COLO829 (cell line): ENCODE results near the gene SUSD2.
"Not testable (repeated sequence)": the region's sequence is repeated elsewhere in the genome, so short reads cannot be mapped to it uniquely, and the experiment has no call there.

Experiments used
- DNase-seq: peaks from one replicate; pipeline ENCODE4 v3.0.0; 2012; ENCODE audit warnings: low spot score

The SUSD2 gene

DNA sequence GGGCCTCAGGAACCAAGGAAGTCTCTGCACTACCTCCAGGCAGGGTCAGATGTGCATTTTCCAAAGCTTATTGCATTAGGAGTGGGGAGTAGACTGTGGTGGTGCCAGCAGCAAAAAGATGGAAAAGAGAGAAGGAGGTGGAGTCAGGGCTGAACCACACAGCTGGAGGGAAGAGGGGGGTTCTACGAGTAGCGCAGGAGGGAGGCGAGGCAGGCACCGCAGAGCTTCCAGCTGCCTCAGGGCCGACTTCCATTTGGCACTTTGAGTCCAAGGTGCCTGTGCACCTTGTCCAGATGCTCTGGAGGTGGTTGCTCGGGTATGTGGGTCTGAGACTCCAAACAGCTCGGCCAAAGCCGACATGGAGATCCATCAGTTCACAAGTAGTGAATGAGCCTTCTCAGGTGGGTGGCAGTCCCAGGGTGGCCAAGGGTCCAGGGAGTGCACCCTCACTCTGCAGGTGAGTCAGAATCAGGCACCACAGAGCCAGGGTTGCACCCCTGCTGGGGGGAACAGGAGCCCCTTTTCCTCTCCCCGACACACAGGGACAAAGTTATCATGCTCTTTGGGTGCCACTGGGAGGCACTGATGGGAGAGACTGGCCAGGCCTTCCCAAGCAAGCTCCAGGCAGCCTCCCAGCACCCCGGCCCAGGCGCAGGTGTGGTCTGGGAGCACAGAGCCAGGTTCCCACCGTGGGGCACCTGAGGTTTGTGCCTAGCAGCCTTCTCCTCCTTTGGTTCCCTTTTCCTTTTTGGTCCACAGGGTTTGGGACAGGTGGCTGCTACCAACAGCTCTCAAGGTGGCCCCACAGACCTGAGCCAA, 33.4 kb downstream of the SUSD2 start:
- DNase-seq = no peak

DNA sequence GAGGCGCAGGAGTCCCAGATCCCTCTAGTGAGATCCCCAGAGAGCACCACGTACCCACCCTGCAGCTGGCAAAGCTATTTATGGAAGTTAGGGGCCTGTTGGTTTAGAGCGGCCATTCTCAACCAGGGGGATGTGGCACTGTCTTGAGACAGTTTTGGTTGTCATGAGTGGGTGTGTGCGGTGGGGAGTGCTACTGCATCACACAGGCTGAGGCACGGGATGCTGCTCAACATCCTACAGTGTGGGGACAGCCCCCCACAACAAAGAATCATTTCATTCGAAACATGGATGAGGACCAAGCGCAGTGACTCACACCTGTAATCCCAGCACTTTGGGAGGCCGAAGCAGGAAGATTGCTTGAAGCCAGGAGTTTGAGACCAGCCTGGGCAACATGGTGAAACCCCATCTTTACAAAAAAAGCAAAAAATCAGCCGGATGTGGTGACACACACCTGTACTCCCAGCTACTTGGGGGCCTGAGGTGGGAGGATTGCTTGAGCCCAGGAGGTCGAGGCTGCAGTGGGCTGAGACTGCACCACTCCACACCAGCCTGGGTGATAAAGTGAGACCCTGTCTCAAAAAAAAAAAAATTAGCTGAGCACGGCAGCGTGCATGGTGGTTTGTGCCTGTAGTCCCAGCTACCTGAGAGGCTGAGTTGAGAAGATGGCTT, 35.4 kb downstream of the SUSD2 start:
- DNase-seq = no peak

DNA sequence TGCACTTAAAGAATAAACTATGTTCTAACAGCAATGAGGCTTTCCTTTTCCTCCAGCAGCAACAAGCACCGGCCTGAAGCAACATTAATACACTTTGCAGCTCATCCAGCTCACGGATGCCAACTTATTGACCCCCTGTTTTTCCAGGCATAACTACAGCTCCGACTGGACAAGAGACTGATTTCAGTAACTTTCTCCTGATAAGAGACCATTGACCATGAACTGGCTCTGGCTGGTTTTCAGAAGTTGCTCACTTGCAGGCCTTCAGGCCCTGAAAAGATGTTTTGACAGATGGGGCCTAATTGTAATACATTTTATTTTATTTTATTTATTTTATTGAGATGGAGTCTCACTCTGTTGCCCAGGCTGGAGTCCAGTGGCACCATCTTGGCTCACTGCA, 36.1 kb downstream of the SUSD2 start:
- DNase-seq = no peak

DNA sequence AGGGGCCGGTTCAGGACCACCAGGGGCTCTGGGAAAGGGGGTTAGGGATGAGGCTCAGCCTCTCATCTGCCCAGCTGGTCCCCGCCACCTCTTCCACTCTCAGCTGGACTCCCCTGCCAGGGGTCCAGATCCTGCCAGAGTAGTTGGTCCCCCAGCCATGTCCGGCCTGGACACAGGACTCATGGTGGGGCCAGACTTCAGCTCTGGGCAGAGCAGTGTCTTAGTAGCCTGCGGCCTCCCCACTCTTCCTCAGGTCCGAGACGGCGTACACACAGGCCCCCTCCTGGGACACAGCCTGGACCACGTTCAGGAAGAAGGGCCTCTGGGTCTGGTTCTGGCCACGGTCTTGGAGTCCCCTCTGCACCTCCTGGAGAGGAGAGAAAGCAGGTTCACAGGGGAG, 38.5 kb downstream of the SUSD2 start:
- DNase-seq = no peak

DNA sequence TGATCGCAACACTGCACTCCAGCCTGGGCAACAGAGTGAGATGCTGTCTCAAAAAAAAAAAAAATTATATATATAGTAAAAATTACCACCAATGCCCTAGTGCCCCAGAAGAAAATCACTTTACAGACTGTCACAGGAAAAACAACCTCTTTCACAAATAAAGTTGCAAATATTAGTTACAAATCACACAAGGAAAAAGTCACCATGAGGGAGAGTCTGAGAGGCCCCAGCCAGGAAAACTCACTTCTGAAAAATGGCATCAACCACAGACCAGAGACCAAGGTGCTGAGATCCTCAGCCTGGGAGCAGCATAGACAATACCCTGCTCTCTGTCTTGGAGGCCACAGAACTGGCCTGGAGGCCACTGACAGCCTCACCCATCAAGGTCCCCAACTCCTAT, 43.2 kb downstream of the SUSD2 start:
- DNase-seq = no peak

DNA sequence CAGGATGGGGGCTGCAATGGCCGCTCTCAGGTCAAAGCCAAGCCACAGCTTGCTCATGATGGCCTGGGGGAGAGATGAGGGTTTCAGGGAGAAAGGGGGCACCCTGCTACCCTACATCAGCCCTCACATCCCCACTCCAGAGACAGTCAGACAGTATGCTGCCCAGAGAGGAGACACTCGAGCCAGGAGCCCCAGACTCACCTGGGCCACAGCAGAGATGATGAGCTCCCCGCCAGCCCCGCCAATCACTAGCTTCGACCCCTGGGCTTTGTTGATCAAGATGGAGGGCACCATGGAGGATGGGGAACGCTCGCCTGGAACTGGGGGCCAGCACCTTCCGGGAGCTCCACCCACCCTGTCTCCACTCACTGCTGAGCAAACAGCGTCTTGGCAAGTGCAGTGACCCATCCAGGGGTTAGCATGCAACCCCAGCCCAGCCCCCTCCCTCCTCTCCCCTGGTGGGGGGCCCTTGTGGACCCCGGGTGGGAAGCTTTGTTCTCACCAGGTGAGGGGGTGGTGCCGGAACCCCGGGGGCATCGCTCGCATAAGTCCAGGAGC, 43.8 kb downstream of the SUSD2 start:
- no peak for DNase-seq

DNA sequence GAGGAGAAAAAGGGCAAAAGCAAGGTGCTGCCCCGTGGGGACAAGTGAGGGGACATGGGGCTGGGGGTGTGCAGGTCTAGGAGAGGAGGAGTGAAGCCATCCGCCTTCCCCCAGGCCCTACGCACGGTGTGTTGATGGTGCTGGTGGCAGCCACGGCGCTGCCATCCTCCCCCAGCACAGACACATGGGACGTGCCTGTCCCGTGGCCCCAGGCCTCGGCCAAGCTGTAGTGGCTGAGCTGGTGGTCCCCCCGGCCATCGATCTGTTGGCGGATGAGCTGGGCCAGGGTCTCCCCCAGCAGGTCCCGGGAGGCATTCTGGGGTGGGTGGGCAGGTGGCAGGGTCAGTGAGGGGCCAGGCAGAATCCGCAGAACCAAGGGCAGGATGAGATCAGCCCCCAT, 44.7 kb downstream of the SUSD2 start:
- no peak for DNase-seq

DNA sequence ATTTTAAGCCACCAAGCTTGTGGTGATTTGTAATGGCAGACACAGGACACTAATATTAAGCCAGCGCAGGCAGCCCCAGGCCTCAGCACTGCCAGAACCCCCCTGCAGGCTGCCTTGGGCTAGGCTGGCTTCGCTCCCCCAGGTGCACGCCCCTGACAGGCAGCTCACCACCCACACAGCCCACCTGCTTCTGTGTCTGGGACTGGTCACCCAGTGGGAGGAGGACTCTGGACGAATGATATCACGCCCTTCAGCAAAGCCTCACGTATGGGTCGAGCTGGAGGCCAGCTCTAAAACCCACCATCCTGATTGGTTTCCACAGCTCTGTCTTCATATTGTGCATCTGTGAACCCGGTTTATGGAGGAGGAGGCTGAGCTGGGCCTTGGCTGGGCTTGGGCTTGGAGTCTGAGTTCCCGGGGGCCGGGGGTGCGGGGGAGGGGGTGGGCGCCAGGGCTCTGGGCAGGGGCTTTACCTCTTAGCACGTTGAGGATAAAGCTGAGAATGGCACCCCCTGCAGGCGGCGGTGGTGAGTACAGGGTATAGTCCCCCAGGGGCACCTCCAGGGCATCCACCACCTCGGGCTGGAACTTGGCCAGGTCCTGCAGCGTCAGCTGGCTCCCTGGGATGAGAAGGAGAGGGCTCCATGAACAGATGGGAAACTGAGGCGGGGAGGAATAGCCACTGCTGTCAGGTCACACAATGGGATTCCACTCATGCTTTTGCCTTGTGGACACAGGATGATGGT, 49.8 kb downstream of the SUSD2 start:
- DNase-seq = no peak

DNA sequence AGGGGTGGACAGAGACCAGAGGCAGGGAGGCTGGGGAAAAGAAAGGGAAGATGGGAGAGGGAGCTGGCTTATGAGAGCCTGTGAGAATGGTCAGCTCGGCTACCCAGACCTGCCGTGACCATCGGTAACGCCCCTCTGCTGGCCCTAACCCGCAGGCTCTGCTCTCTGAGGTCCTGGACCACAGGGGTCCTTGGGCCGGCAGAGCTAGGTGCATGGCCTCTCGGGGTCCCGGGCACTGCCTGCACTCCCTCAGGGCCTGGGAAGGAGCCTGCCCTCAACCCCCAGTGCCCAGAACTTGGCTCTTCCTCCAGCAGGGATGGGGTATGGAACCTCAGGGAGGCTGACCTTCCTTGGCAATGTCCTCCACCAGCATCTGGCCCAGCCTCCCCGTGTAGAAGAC, 50.4 kb downstream of the SUSD2 start:
- DNase-seq = no peak

DNA sequence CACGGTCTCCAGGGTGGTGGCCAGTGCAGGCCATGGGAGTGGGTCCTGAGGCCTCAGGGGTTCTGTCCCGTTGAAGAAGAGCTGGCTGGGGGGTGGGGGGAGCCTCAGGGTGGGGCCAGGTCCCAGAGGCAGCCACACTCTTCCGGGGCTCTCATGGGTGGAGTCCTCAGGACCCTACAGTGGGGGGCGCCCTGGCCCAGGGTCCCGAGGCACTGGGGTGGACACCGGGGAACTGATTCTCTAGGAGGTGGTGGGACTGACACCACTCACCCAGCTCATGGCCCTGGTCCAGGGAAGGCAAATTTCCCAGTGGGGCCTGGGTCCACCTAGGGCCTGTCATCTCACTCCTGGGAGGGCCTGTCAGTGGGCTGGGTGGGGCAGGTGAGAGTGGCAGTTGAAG, 50.8 kb downstream of the SUSD2 start:
- no peak for DNase-seq

DNA sequence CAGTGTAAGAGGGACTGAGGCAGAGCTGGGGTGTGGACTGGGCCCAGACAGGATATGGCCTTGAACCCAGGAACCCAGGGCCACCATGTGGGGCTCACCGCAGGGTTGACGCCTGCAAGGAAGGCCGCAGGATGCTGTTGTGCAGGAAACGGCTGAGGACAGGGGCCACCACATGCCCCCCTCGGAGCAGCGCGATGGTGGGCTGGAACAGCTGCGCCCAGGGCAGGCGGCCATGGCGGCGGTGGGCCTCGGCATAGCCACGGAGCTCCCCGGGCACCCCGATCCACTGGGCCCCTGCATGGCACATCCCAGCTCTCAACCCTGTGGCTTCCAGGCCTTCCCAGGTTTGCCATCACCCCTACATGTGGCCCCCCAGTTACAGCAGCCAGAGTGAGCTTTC, 51.4 kb downstream of the SUSD2 start:
- DNase-seq = no peak

DNA sequence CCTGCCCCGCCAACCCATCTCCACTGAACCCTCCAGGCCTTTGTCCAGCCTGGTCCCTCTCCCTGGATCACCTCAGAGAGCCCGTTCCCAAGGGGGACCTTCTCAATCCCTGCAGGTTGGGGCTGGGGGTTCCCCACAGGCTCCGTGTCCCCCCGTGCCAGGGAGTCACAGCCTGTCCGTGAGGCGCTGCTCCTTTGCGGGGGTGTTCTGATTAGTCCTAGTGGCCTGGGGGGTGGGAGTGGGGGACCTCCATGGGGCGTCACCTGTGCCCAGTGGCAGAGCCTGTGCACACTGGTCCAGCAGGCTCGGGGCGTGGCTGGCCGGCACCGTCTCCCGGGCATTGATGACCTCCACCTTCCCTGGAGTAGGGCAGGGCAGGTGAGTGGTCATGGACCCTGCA, 51.9 kb downstream of the SUSD2 start:
- DNase-seq = no peak

DNA sequence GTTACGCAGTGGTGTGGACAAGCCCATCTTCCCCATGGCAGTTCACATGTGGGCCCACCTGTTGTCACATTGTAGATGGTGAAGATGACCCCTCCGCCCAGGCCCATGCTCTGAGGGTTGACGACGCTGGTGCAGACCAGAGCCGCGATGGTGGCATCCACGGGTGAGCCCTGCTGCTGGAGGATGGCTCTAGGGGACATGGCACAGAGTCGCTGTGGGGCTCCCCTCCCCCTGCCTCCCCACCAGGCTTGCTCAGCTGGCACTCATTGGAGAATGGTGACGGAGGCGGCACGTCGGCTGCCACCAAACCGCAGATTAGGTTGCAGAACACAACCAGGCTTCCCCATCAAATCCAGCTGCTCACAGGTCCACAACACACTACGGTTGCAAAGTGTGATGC, 52.5 kb downstream of the SUSD2 start:
- no peak for DNase-seq

DNA sequence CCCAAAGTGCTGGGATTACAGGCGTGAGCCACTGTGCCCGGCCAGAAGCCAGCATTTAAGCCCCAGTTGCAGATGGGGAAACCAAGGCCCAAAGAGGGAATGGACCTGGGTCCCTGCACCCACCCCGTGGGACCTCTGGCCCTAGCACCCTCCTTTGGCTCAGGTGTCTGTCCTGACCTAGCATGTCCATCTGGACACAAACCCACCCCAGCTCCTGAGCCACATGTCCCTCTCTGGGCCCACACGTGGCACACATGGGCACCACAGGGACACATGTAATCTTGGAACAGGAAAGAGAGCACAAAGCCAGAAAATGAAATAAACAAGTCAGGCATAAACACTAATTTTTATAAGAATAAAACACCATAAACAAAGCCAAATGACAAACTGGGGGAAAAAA, 54.0 kb downstream of the SUSD2 start:
- no peak for DNase-seq

DNA sequence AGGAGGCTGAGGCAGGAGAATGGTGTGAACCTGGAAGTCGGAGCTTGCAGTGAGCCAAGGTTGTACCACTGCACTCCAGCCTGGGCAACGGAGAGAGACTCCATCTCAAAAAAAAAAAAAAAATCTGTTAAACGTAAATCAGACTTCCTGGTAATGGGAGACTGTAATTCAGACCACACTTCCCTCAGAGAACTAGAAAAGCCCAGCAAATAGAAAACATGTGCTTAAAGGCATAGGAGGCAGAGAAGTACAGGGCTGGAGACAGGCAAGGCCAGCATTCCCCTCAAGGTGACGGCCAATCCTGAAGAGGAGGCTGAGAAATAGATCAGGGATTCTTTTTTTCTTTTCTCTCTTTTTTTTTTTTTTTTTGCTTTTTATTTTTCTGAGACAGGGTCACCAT, 55.4 kb downstream of the SUSD2 start:
- no peak for DNase-seq

DNA sequence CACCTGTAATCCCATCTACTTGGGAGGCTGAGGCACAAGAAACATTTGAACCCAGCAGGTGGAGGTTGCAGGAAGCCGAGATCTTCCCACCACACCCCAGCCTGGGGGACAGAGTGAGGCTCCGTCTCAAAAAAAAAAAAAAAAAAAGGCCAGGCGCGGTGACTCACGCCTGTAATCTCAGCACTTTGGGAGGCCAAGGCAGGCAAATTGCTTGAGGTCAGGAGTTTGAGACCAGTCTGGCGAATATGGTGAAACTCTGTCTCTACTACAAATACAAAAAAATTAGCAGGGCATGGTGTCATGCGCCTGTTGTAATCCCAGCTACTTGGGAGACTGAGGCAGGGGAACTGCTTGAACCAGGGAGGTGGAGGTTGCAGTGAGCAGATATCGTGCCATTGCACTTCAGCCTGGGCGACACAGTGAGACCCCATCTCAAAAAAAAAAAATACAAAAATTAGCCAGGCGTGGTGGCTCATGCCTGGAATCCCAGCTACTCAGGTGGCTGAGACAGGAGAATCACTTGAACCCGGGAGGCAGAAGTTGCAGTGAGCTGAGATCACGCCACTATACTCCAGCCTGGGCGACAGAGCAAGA, 56.9 kb downstream of the SUSD2 start:
- not testable (repeated sequence) for DNase-seq
